IMR-90 (cell line): ENCODE results near the gene DNAJB8. TPM values are rescaled to one million over a fixed set of nuclear protein-coding genes. Genes with fewer than 3 reads are reported as not detected.

Experiments
- ATAC-seq: fragments of 200-7000 bp; cut with Tn5 transposase; 2 replicates; pipeline ENCODE4 v1.9.1; 2020; ENCODE audit warnings: low read depth, mild to moderate bottlenecking, moderate library complexity
- BruUV-seq: library from RNA; stranded (reverse); fragments of 400-500 nt; replicated peaks from 2 replicates; lab custom pipeline; 2021; lab: Mats Ljungman, UMichigan
- CTCF ChIA-PET: fragments of 300-600 bp; formaldehyde crosslinking; extraction: SDS; loops from one replicate; lab custom pipeline; 2021; ENCODE audit warnings: antibody characterized with exemption; lab: Yijun Ruan, JAX
- POLR2A ChIA-PET: fragments of 300-600 bp; sonication (Branson Sonifier 250); formaldehyde crosslinking; loops from one replicate; lab custom pipeline; 2022; ENCODE audit warnings: antibody characterized with exemption; ENCODE audit not compliant: unreplicated experiment; lab: Charles Lee
- DNase-seq: peaks from one replicate; pipeline ENCODE4 v3.0.0; 2013
- H2AFZ ChIP-seq: replicated peaks from 2 replicates; pipeline ENCODE3; 2013; ENCODE audit warnings: low read length, mild to moderate bottlenecking; ENCODE audit not compliant: poor library complexity
- H2AK5ac ChIP-seq: 2 replicates; pipeline ENCODE4 v1.6.1; 2013; ENCODE audit warnings: low read depth, low read length, inconsistent platforms
- H2AK9ac ChIP-seq: replicated peaks from 2 replicates; pipeline ENCODE3; 2013; ENCODE audit warnings: mild to moderate bottlenecking, low read depth, low read length, moderate library complexity; ENCODE audit not compliant: poor library complexity
- H2BK120ac ChIP-seq: 2 replicates; pipeline ENCODE4 v1.6.1; 2013; ENCODE audit warnings: low read depth, low read length, inconsistent platforms
- H2BK15ac ChIP-seq: 3 replicates; pipeline ENCODE4 v1.6.1; 2013; ENCODE audit warnings: low read depth, low read length, inconsistent platforms
- H2BK20ac ChIP-seq: 2 replicates; pipeline ENCODE4 v1.6.1; 2013; ENCODE audit warnings: low read depth, mild to moderate bottlenecking, inconsistent platforms, low read length, moderate library complexity
- H2BK5ac ChIP-seq: 2 replicates; pipeline ENCODE4 v1.6.1; 2013; ENCODE audit warnings: mild to moderate bottlenecking, low read depth, low read length, inconsistent platforms; ENCODE audit not compliant: poor library complexity, severe bottlenecking
- H3K14ac ChIP-seq: replicated peaks from 2 replicates; pipeline ENCODE4 v1.6.1; 2013; ENCODE audit warnings: low read depth, low read length, inconsistent platforms
- H3K18ac ChIP-seq: 2 replicates; pipeline ENCODE4 v1.6.1; 2013; ENCODE audit warnings: low read depth, low read length, control low read depth
- H3K23ac ChIP-seq: 2 replicates; pipeline ENCODE4 v1.6.1; 2013; ENCODE audit warnings: low read depth, low read length, inconsistent platforms
- H3K27ac ChIP-seq: 2 replicates; pipeline ENCODE4 v1.5.1; 2013; ENCODE audit warnings: mild to moderate bottlenecking, control low read depth, low read length; ENCODE audit not compliant: insufficient read depth
- H3K27me3 ChIP-seq: 2 replicates; pipeline ENCODE4 v1.6.1; 2013; ENCODE audit warnings: low read length; ENCODE audit not compliant: control insufficient read depth, insufficient read depth
- H3K36me3 ChIP-seq: 2 replicates; pipeline ENCODE4 v1.6.1; 2013; ENCODE audit warnings: low read length, mixed read lengths; ENCODE audit not compliant: control insufficient read depth, insufficient read depth
- H3K4ac ChIP-seq: 2 replicates; pipeline ENCODE4 v1.6.1; 2013; ENCODE audit warnings: low read depth, low read length, inconsistent platforms
- H3K4me1 ChIP-seq: 2 replicates; pipeline ENCODE4 v1.6.1; 2013; ENCODE audit warnings: low read length, mixed read lengths; ENCODE audit not compliant: control insufficient read depth, insufficient read depth
- H3K4me2 ChIP-seq: 2 replicates; pipeline ENCODE4 v1.6.1; 2013; ENCODE audit warnings: low read depth, mild to moderate bottlenecking, control low read depth, low read length, moderate library complexity
- H3K4me3 ChIP-seq: 2 replicates; pipeline ENCODE4 v1.5.1; 2013; ENCODE audit warnings: low read depth, mild to moderate bottlenecking, control low read depth, low read length, moderate library complexity; ENCODE audit not compliant: insufficient read depth
- H3K56ac ChIP-seq: 2 replicates; pipeline ENCODE4 v1.6.1; 2013; ENCODE audit warnings: low read length, inconsistent platforms; ENCODE audit not compliant: insufficient read depth; ENCODE audit errors: extremely low read depth
- H3K79me1 ChIP-seq, 2 experiments: 2 replicates each; pipeline ENCODE4 v1.6.1; 2013; ENCODE audit warnings: low read length in 2 of 2, inconsistent platforms in 1 of 2, low read depth in 1 of 2
- H3K9ac ChIP-seq: 2 replicates; pipeline ENCODE4 v1.6.1; 2013; ENCODE audit warnings: low read depth, low read length, control low read depth
- H3K9me1 ChIP-seq: 2 replicates; pipeline ENCODE4 v1.6.1; 2013; ENCODE audit warnings: low read length, inconsistent platforms; ENCODE audit not compliant: insufficient read depth
- H3K9me3 ChIP-seq: 2 replicates; pipeline ENCODE4 v1.6.1; 2013; ENCODE audit warnings: low read length; ENCODE audit not compliant: control insufficient read depth, insufficient read depth
- H4K20me1 ChIP-seq: 2 replicates; pipeline ENCODE4 v1.6.1; 2013; ENCODE audit warnings: low read length, inconsistent platforms; ENCODE audit not compliant: insufficient read depth
- H4K5ac ChIP-seq: 2 replicates; pipeline ENCODE4 v1.6.1; 2013; ENCODE audit warnings: mild to moderate bottlenecking, low read depth, low read length, control low read depth
- H4K8ac ChIP-seq, 2 experiments: 2 replicates each; pipeline ENCODE4 v1.6.1; 2013; ENCODE audit warnings: low read depth in 2 of 2, low read length in 2 of 2, control low read depth in 1 of 2, inconsistent platforms in 1 of 2
- H4K91ac ChIP-seq: 2 replicates; pipeline ENCODE4 v1.6.1; 2013; ENCODE audit warnings: low read depth, low read length, inconsistent platforms; ENCODE audit not compliant: insufficient read depth
- SMC3 ChIP-seq: fragments of 150-350 bp; IDR thresholded peaks from 2 replicates; pipeline ENCODE4 v1.6.1; 2016; ENCODE audit warnings: low read depth, mild to moderate bottlenecking, antibody characterized with exemption, low read length, moderate library complexity
- WGBS, 2 experiments: methylation state at CpG; one replicate each; pipeline versions ENCODE4 v1.1.5 to v1.1.7; 2013; ENCODE audit warnings: missing lambda C conversion rate in 2 of 2; ENCODE audit not compliant: insufficient read length in 1 of 2; ENCODE audit errors: extremely low coverage in 2 of 2; 5-methylcytosine and 5-hydroxymethylcytosine counted together
- dilution Hi-C: fragments of 300-500 bp; cut with HindIII; formaldehyde crosslinking; loops from one replicate; pipeline ENCODE4 v1.14.3; 2018; ENCODE audit warnings: low sequenced_read_pairs; ENCODE audit not compliant: unreplicated experiment
- in situ Hi-C: fragments of 300-500 bp; cut with MboI; formaldehyde crosslinking; loops from 3 replicates; pipeline ENCODE4 v1.14.3; 2019; ENCODE audit warnings: low sequenced_read_pairs, inconsistent platforms, mixed read lengths
- intact Hi-C: fragments of 100-400 bp; cut with micrococcal nuclease; formaldehyde crosslinking; loops from 2 replicates; pipeline ENCODE4 v1.10.0; 2022
- polyA plus RNA-seq, 3 experiments: library from polyadenylated mRNA; depleted of rRNA; stranded (reverse); fragments of >200 nt; gene quantifications; 2 replicates each; pipeline ENCODE4 v1.2.3, GENCODE V29; 2012; ENCODE audit warnings: low replicate concordance in 1 of 3
- total RNA-seq: library from RNA; depleted of rRNA; stranded (reverse); fragments of >200 nt; gene quantifications from 2 replicates; pipeline ENCODE4 v1.2.3, GENCODE V29; 2012

The DNAJB8 gene
- total and polyA plus RNA-seq, 2 of the 4 experiments (the other 2 are of a cell fraction): not detected

- ChIA-PET CTCF (no interaction called here), POLR2A (no interaction called here)
- dilution Hi-C loops (no loop called here), intact Hi-C loops (no loop called here), in situ Hi-C loops (no loop called here)
- H2BK120ac ChIP-seq: no peak overlapping the region
- no peak overlapping the region for H2BK20ac ChIP-seq
- no peak overlapping the region for H4K91ac ChIP-seq
- H3K27ac ChIP-seq: no peak overlapping the region
- TF ChIP-seq SMC3: no peak
- WGBS, 2 experiments: 86% methylated on average over 6 of the region's 10 CpGs; no CpG with 5 or more reads in 1 of the 2 experiments
- H3K9me1 ChIP-seq: peaks cover 4% of the 10 kb centered on the region; the same call in 1 of the 2 replicates
- no peak overlapping the region for H3K56ac ChIP-seq
- H3K4me3 ChIP-seq: no peak overlapping the region
- no peaks in the 10 kb centered on the region for H3K36me3 ChIP-seq
- BruUV-seq: no TSS peak
- H4K20me1 ChIP-seq: no peaks in the 10 kb centered on the region
- H2BK5ac ChIP-seq: no peak overlapping the region
- H3K27me3 ChIP-seq: peaks cover 55% of the 10 kb centered on the region
- no peak overlapping the region for H2AK9ac ChIP-seq
- H2BK15ac ChIP-seq: no peak overlapping the region
- DNase-seq: no peak
- H3K9ac ChIP-seq: no peak overlapping the region
- no peak overlapping the region for H3K18ac ChIP-seq
- H3K9me3 ChIP-seq: no peaks in the 10 kb centered on the region
- no peak overlapping the region for H3K23ac ChIP-seq
- H3K4me2 ChIP-seq: no peak overlapping the region
- H2AFZ ChIP-seq: no peak overlapping the region
- no peak overlapping the region for H4K5ac ChIP-seq
- no peak overlapping the region for H2AK5ac ChIP-seq
- no peaks in the 10 kb centered on the region for H3K4me1 ChIP-seq
- H3K79me1 ChIP-seq: no peaks in the 10 kb centered on the region
- H3K4ac ChIP-seq: no peak overlapping the region
- ATAC-seq: no peak
- H4K8ac ChIP-seq: no peak overlapping the region
- H3K14ac ChIP-seq: no peak overlapping the region
Measured at GRCh38 chr3:128463771-128464170, 2.9 kb downstream of the DNAJB8 start.
